ENCODE measurements around the gene CNGA3.
"Not testable (repeated sequence)": the region's sequence is repeated elsewhere in the genome, so short reads cannot be mapped to it uniquely, and the experiment has no call there.

CNGA3 gene

DNA sequence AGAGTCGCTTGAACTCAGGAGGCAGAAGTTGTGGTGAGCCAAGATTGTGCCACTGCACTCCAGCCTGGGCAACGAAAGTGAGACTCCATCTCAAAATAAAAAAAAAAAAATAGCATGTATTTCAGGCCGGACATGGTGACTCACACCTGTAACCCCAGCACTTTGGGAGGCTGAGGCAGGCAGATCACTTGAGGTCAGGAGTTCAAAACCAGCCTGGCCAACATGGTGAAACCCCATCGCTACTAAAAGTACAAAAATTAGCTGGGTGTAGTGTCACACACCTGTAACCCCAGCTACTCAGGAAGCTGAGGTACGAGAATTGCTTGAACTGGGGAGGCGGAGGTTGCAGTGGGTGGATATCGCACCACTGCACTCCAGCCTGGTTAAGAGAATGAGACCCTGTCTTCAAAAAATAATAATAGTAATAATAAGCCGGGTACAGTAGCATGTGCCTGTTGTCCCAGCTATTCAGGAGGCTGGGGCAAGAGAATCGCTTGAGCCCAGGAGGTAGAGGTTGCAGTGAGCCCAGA, 69.5 kb downstream of the CNGA3 start:
- not testable (repeated sequence) for H3K4me3 ChIP-seq (ENCODE audit: insufficient read depth, low read depth, low read length); H3K27me3 ChIP-seq (ENCODE audit: control insufficient read depth, insufficient read depth, low read length, poor library complexity, severe bottlenecking); H3K9me3 ChIP-seq (ENCODE audit: control insufficient read depth, low read length); H3K36me3 ChIP-seq (ENCODE audit: control insufficient read depth, insufficient read depth, low read length); H3K4me1 ChIP-seq (ENCODE audit: control insufficient read depth, insufficient read depth, low read length); H3K27ac ChIP-seq (ENCODE audit: insufficient read depth, low read depth, low read length, poor library complexity, severe bottlenecking)
- 91 to 92% methylated on average over 8 to 9 of the region's 9 CpGs for WGBS, 2 experiments

DNA sequence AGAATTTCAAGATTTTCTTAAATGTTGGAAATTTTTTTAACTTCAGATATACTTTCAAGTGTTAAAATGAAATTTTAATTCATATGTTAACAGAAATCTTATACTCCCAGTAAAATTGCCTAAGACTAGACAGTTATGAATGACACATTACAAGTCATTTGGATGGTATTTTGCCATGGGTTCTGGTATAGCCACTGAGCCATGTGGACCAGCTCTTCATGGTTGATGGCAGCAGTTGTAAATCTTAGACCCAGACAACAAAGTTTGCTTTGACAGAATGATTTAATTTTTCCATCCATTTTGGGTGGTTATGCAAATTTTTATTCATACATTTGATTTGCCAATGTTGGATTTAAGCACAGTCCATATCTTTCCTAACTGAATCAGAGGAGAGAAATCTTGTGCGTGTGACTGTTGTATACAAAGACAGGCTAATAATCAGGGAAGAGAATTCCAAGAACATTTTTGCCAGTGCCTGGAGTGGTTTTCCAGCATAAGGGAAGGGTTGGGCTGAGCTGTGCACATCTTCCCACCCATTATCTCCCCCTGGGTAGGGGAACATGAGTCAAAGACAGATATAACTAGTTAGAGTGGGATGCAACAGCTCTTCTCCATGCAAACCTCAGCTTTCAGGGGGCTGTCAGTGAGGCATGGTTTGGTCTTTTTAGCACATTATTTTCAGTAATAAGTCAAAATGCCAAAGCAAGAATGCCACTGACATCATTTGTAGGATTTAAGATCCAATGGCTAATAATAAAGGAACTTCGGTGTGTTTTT, 70.3 kb downstream of the CNGA3 start:
- WGBS, 2 experiments = 93 to 100% methylated on average over 1 to 2 of the region's 2 CpGs

DNA sequence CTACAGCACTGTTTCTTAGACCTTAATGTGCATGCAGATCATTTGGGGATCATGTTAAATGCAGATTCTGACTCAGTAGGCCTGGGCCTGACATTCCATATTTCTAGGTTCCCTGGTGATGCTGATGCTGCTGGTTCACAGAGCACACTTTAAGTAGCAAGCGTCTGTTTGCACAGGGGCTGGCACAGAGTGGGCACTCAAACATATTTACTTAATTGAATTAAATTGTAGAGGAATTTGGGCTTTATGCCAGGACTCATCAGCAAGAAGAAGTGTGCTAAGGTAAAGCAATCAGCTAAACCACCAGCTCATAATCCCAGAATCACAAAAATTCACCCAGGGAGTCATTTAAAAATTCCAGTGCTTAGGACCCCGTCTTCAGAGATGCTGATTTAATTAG, 73.3 kb downstream of the CNGA3 start:
- WGBS, 2 experiments = 75 to 88% methylated on average over 2 of the region's 2 CpGs
- H3K9me3 ChIP-seq (ENCODE audit: control insufficient read depth, low read length) = no peaks in the 10 kb centered on the region
- H3K4me1 ChIP-seq (ENCODE audit: control insufficient read depth, insufficient read depth, low read length) = no peaks in the 10 kb centered on the region

More for the DNA sequence above, 70.3 kb downstream of the CNGA3 start:
- Histone ChIP-seq H3K36me3 (ENCODE audit: control insufficient read depth, insufficient read depth, low read length) (no peaks in the 10 kb centered on the region), H3K27me3 (ENCODE audit: control insufficient read depth, insufficient read depth, low read length, poor library complexity, severe bottlenecking) (no peaks in the 10 kb centered on the region), H3K4me3 (ENCODE audit: insufficient read depth, low read depth, low read length) (no peak overlapping the region), H3K27ac (ENCODE audit: insufficient read depth, low read depth, low read length, poor library complexity, severe bottlenecking) (no peak overlapping the region), H3K4me1 (ENCODE audit: control insufficient read depth, insufficient read depth, low read length) (no peaks in the 10 kb centered on the region), H3K9me3 (ENCODE audit: control insufficient read depth, low read length) (no peaks in the 10 kb centered on the region)

DNA sequence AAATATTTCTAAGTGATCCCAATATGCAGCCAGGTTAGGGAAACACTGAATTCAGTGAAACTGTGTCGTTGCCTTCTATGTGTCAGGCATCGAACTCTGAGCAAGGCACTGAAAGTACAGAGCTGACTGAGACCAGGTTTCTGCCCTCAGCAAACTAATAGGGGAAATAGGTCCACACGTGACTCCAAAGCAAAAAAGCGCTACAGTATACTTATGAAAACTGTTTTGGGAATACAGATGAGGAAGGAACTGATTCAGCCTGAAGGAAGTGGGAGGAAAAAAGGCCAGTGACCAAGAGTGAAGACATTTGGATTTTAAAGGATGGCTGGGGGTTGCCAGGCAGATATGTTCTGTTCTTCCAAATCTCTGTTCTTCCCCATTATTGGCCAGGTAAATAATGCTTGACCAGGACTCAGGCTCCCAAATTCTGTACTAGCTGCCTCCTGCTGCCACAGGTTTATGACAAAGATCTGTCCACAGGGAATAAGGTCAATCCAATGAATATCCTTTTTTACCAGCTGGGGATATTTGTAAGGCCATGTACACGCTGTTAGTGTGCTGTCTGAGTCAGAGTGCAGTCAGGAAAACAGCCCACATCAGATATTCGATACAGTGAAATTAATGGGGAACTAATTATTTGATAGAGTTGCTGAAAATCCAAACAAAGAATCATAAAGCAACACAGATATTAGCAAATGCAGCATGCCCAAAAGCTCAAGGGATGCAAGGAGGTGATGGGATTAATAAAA, 73.9 kb downstream of the CNGA3 start:
- H3K9me3 ChIP-seq (ENCODE audit: control insufficient read depth, low read length) = no peaks in the 10 kb centered on the region
- H3K36me3 ChIP-seq (ENCODE audit: control insufficient read depth, insufficient read depth, low read length) = no peaks in the 10 kb centered on the region
- H3K4me3 ChIP-seq (ENCODE audit: insufficient read depth, low read depth, low read length) = no peak overlapping the region
- H3K27me3 ChIP-seq (ENCODE audit: control insufficient read depth, insufficient read depth, low read length, poor library complexity, severe bottlenecking) = no peaks in the 10 kb centered on the region
- WGBS, 2 experiments = 91 to 96% methylated on average over 6 of the region's 6 CpGs
- no peak overlapping the region for H3K27ac ChIP-seq (ENCODE audit: insufficient read depth, low read depth, low read length, poor library complexity, severe bottlenecking)
- H3K4me1 ChIP-seq (ENCODE audit: control insufficient read depth, insufficient read depth, low read length) = no peaks in the 10 kb centered on the region

More for the DNA sequence above, 73.3 kb downstream of the CNGA3 start:
- no peaks in the 10 kb centered on the region for H3K36me3 ChIP-seq (ENCODE audit: control insufficient read depth, insufficient read depth, low read length)
- H3K4me3 ChIP-seq (ENCODE audit: insufficient read depth, low read depth, low read length) = no peak overlapping the region
- no peaks in the 10 kb centered on the region for H3K27me3 ChIP-seq (ENCODE audit: control insufficient read depth, insufficient read depth, low read length, poor library complexity, severe bottlenecking)
- H3K27ac ChIP-seq (ENCODE audit: insufficient read depth, low read depth, low read length, poor library complexity, severe bottlenecking) = no peak overlapping the region

DNA sequence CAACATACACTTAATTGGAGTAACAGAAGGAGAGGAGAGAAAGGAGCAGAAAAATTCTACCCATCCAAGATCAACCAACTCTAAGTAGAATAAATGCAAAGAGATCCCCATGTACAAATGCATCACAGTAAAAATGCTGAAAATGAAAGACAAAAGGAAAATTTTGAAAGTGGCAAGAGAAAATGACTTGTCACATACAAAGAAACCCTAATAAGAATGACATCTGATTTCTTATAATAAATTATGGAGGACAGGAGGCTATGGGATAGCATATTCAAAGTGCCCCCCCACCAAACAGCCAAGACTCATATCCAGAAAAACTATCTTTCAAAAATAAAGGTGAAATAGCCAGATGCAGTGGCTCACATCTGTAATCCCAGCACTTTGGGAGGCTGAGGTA, 76.2 kb downstream of the CNGA3 start:
- Histone ChIP-seq H3K4me1 (ENCODE audit: control insufficient read depth, insufficient read depth, low read length) (no peaks in the 10 kb centered on the region), H3K9me3 (ENCODE audit: control insufficient read depth, low read length) (no peaks in the 10 kb centered on the region), H3K4me3 (ENCODE audit: insufficient read depth, low read depth, low read length) (no peak overlapping the region), H3K27ac (ENCODE audit: insufficient read depth, low read depth, low read length, poor library complexity, severe bottlenecking) (no peak overlapping the region), H3K27me3 (ENCODE audit: control insufficient read depth, insufficient read depth, low read length, poor library complexity, severe bottlenecking) (no peaks in the 10 kb centered on the region), H3K36me3 (ENCODE audit: control insufficient read depth, insufficient read depth, low read length) (no peaks in the 10 kb centered on the region)

DNA sequence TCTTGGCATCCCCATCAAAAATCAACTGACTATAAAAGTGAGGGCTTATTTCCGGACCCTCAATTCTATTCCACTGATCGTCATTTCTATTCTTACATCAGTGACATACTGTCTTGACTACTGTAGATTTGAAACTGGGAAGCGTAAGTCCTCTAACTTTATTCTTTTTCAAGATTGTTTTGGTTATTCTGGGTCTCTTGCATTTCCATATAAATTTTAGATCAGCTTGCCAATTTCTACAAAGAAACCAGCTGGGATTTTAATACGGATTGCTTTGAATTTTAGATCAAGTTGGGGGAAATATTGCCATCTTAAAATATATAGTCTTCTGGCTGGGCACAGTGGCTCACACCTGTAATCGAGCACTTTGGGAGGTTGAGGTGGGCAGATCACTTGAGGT, 80.5 kb downstream of the CNGA3 start:
- Histone ChIP-seq H3K27ac (ENCODE audit: insufficient read depth, low read depth, low read length, poor library complexity, severe bottlenecking) (no peak overlapping the region), H3K36me3 (ENCODE audit: control insufficient read depth, insufficient read depth, low read length) (no peaks in the 10 kb centered on the region), H3K9me3 (ENCODE audit: control insufficient read depth, low read length) (no peaks in the 10 kb centered on the region), H3K4me3 (ENCODE audit: insufficient read depth, low read depth, low read length) (no peak overlapping the region), H3K4me1 (ENCODE audit: control insufficient read depth, insufficient read depth, low read length) (no peaks in the 10 kb centered on the region), H3K27me3 (ENCODE audit: control insufficient read depth, insufficient read depth, low read length, poor library complexity, severe bottlenecking) (no peaks in the 10 kb centered on the region)
- WGBS, 2 experiments = 83 to 98% methylated on average over 4 to 5 of the region's 5 CpGs

DNA sequence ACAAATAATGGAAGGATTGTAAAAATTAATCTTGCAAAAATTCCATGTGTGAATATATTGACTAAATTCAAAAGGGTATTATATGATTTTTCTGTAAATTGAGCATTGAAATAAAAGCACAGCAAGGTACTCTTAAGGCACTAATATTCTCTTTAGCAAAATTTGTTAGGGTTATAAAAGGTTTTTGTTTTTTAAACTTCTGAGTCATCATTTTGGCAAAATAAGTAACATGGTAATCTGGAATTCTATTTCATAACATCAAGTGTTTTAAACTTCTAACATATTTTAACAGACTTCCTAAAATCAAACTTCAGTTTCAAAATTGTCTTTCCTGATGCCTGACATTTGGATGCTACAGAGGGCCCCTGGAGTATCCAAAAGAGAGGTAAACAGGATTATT, 85.9 kb downstream of the CNGA3 start:
- H3K9me3 ChIP-seq (ENCODE audit: control insufficient read depth, low read length) = no peaks in the 10 kb centered on the region
- no peaks in the 10 kb centered on the region for H3K36me3 ChIP-seq (ENCODE audit: control insufficient read depth, insufficient read depth, low read length)
- no peak overlapping the region for H3K4me3 ChIP-seq (ENCODE audit: insufficient read depth, low read depth, low read length)
- H3K27ac ChIP-seq (ENCODE audit: insufficient read depth, low read depth, low read length, poor library complexity, severe bottlenecking) = no peak overlapping the region
- no peaks in the 10 kb centered on the region for H3K4me1 ChIP-seq (ENCODE audit: control insufficient read depth, insufficient read depth, low read length)
- H3K27me3 ChIP-seq (ENCODE audit: control insufficient read depth, insufficient read depth, low read length, poor library complexity, severe bottlenecking) = no peaks in the 10 kb centered on the region

DNA sequence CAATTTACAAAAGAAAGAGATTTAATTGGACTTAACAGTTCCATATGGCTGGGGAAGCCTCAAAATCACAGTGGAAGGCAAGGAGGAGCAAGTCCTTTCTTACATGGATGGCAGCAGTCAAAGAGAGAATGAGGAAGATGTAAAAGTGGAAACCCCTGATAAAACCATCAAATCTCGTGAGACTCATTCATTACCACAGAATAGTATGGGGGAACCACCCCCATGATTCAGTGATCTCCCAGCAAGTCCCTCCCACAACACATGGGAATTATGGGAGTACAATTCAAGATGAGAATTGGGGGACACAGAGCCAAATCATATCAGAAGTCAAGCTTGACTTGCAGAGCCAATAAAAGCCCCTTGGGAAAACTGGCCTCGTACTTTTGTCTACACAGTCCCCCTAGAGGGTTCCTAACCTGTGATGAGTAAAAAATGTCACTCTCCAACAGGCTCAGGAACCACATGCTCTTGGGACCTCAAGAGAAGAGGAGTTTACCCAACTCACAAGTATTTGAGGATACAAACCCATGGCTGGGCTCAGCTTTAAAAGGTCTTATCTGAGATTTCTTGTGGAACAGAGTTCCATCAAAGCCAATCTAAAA, 87.2 kb downstream of the CNGA3 start:
- no peak overlapping the region for H3K27ac ChIP-seq (ENCODE audit: insufficient read depth, low read depth, low read length, poor library complexity, severe bottlenecking)
- 85 to 91% methylated on average over 1 to 2 of the region's 2 CpGs for whole genome bisulfite sequencing, 2 experiments
- H3K36me3 ChIP-seq (ENCODE audit: control insufficient read depth, insufficient read depth, low read length) = no peaks in the 10 kb centered on the region
- no peaks in the 10 kb centered on the region for H3K27me3 ChIP-seq (ENCODE audit: control insufficient read depth, insufficient read depth, low read length, poor library complexity, severe bottlenecking)
- H3K9me3 ChIP-seq (ENCODE audit: control insufficient read depth, low read length) = no peaks in the 10 kb centered on the region
- H3K4me1 ChIP-seq (ENCODE audit: control insufficient read depth, insufficient read depth, low read length) = no peaks in the 10 kb centered on the region
- no peak overlapping the region for H3K4me3 ChIP-seq (ENCODE audit: insufficient read depth, low read depth, low read length)

DNA sequence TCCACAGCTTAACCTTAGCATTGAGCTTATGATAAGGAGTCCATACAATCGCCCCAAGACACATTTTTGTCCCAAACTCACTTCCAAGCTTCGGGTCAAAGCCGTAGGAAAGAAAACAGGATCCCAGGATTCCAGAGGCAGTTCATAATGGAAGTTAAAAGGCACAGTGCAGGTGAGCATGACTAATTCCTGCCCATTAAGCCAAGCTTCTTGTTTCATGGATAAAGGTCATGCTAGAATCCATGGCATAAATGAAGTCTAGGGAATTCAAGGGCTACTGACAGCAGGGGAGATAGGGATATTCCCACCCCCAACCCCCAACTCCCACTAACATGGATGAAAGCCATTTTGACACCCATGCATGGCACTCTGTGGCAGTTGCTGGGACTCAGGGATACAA, 88.2 kb downstream of the CNGA3 start:
- Histone ChIP-seq H3K4me1 (ENCODE audit: control insufficient read depth, insufficient read depth, low read length) (no peaks in the 10 kb centered on the region), H3K27me3 (ENCODE audit: control insufficient read depth, insufficient read depth, low read length, poor library complexity, severe bottlenecking) (no peaks in the 10 kb centered on the region), H3K9me3 (ENCODE audit: control insufficient read depth, low read length) (no peaks in the 10 kb centered on the region), H3K36me3 (ENCODE audit: control insufficient read depth, insufficient read depth, low read length) (no peaks in the 10 kb centered on the region), H3K27ac (ENCODE audit: insufficient read depth, low read depth, low read length, poor library complexity, severe bottlenecking) (no peak overlapping the region), H3K4me3 (ENCODE audit: insufficient read depth, low read depth, low read length) (no peak overlapping the region)
- 91 to 97% methylated on average over 3 of the region's 3 CpGs for WGBS, 2 experiments

DNA sequence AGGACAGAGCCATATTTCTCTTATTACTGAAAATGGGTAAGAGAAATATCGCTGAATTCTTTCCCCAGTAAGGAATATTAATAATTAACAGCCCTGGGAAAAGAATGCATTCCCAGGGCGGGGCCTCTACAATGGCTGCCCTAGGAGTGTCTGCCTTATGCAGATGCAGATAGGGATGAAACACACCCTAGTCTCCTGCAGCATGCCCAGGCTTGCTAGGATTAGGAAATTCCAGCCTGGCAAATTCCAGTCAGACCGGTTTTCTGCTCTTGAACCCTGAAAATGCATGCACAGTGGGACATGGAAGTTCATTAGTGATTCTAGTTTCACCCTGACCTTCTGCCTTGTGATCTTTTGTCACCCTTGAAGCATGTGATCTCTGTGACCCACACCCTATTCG, 89.4 kb downstream of the CNGA3 start:
- H3K9me3 ChIP-seq (ENCODE audit: control insufficient read depth, low read length); H3K27ac ChIP-seq (ENCODE audit: insufficient read depth, low read depth, low read length, poor library complexity, severe bottlenecking); H3K27me3 ChIP-seq (ENCODE audit: control insufficient read depth, insufficient read depth, low read length, poor library complexity, severe bottlenecking); H3K4me1 ChIP-seq (ENCODE audit: control insufficient read depth, insufficient read depth, low read length); H3K36me3 ChIP-seq (ENCODE audit: control insufficient read depth, insufficient read depth, low read length); H3K4me3 ChIP-seq (ENCODE audit: insufficient read depth, low read depth, low read length): not testable (repeated sequence)
- WGBS, 2 experiments = 95 to 96% methylated on average over 3 to 4 of the region's 4 CpGs
